Small intestine (tissue), 16 donors: ENCODE results near the gene RIT1. TPM values are rescaled to one million over a fixed set of nuclear protein-coding genes. Genes with fewer than 3 reads are reported as not detected.

Source experiments
- DNase-seq, 2 donors: peaks; one replicate each; pipeline versions ENCODE4 v3.0.0 to v3.0.0-alpha.2; 2013
- FAIRE-seq: peaks from 2 replicates; lab custom pipeline; 2012; peaks lifted over from hg19 to GRCh38; lab: Jason Lieb, UNC
- H3K27ac ChIP-seq, 3 donors: one replicate each; pipeline ENCODE4 v1.5.1; 2013; ENCODE audit warnings: low read length in 2 of 3, mild to moderate bottlenecking in 2 of 3, control low read depth in 1 of 3, inconsistent platforms in 1 of 3, low read depth in 1 of 3, moderate library complexity in 1 of 3
- H3K27me3 ChIP-seq, 3 donors: one replicate each; pipeline ENCODE4 v1.6.1; 2013; ENCODE audit warnings: low read length in 3 of 3, inconsistent platforms in 1 of 3; ENCODE audit not compliant: control insufficient read depth in 3 of 3, insufficient read depth in 3 of 3
- H3K36me3 ChIP-seq, 3 donors: one replicate each; pipeline ENCODE4 v1.6.1; 2013; ENCODE audit warnings: low read length in 3 of 3, inconsistent platforms in 1 of 3, low read depth in 1 of 3, mild to moderate bottlenecking in 1 of 3, moderate library complexity in 1 of 3; ENCODE audit not compliant: control insufficient read depth in 3 of 3, insufficient read depth in 2 of 3
- H3K4me1 ChIP-seq, 3 donors: one replicate each; pipeline ENCODE4 v1.6.1; 2013; ENCODE audit warnings: low read length in 2 of 3, inconsistent platforms in 1 of 3, low read depth in 1 of 3, mild to moderate bottlenecking in 1 of 3, moderate library complexity in 1 of 3; ENCODE audit not compliant: control insufficient read depth in 3 of 3, insufficient read depth in 2 of 3
- H3K4me3 ChIP-seq, 3 donors: one replicate each; pipeline ENCODE4 v1.5.1; 2013; ENCODE audit warnings: low read length in 3 of 3, control low read depth in 1 of 3, inconsistent platforms in 1 of 3, low read depth in 1 of 3, mild to moderate bottlenecking in 1 of 3, moderate library complexity in 1 of 3
- H3K9me3 ChIP-seq, 2 donors: one replicate each; pipeline ENCODE4 v1.6.1; 2013; ENCODE audit warnings: low read depth in 1 of 2, low read length in 1 of 2; ENCODE audit not compliant: control insufficient read depth in 2 of 2, insufficient read depth in 1 of 2
- WGBS, 3 donors: extraction: QIAGEN DNeasy Blood & Tissue Kit; methylation state at CpG; one replicate each; pipeline ENCODE4 v1.1.7; 2013; 5-methylcytosine and 5-hydroxymethylcytosine counted together
- long read RNA-seq, 10 donors: transcript quantifications; one replicate each; lab custom pipeline, GENCODE V29; 2026
- polyA plus RNA-seq, 4 donors: library from polyadenylated mRNA; stranded (reverse) in 3 of 4; unstranded in 1 of 4; fragments of 200-250 nt in 3 of 4; fragments of 120-200 nt in 1 of 4; gene quantifications; one replicate each; pipeline versions ENCODE4 v1.2.1 to v1.2.3, GENCODE V29; 2013
- donor health status: healthy with polysubstance abuse.
- donor health status: control.
- donor health status: control.
- donor health status: Bipolar disorder and iron deficiency.
- donor health status: healthy.

The RIT1 gene, protein sequence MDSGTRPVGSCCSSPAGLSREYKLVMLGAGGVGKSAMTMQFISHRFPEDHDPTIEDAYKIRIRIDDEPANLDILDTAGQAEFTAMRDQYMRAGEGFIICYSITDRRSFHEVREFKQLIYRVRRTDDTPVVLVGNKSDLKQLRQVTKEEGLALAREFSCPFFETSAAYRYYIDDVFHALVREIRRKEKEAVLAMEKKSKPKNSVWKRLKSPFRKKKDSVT
- 10 to 100 TPM in 2 of 4 donors, 1 to 10 TPM in 2; 9.7 to 57.8 (median 11.7) TPM for polyA plus RNA-seq
- long read RNA-seq, donor 1: 0 reads
- long read RNA-seq, donor 2, transcript RIT1-202 (6 exons, 3,445 nt): major isoform, 9 of 12 reads
- long read RNA-seq, donor 2, partial matches to known transcripts: 0 of 12 reads
- long read RNA-seq, donor 2, other reads (novel, unspliced or antisense): 0 of 12 reads
- long read RNA-seq, donor 3, transcript RIT1-202 (6 exons, 3,445 nt): major isoform, 9 of 12 reads
- long read RNA-seq, donor 3, partial matches to known transcripts: 0 of 12 reads
- long read RNA-seq, donor 3, other reads (novel, unspliced or antisense): 0 of 12 reads
- long read RNA-seq, donor 4, partial matches to known transcripts: 0 of 1 reads
- long read RNA-seq, donor 4, other reads (novel, unspliced or antisense): 0 of 1 reads
- long read RNA-seq, donor 5, partial matches to known transcripts: 0 of 5 reads
- long read RNA-seq, donor 5, other reads (novel, unspliced or antisense): 0 of 5 reads
- long read RNA-seq, donor 6, transcript RIT1-202 (6 exons, 3,445 nt): major isoform, 14 of 18 reads
- long read RNA-seq, donor 6, partial matches to known transcripts: 0 of 18 reads
- long read RNA-seq, donor 6, other reads (novel, unspliced or antisense): 0 of 18 reads
- long read RNA-seq, donor 7: 0 reads
- long read RNA-seq, donor 8, partial matches to known transcripts: 0 of 1 reads
- long read RNA-seq, donor 8, other reads (novel, unspliced or antisense): 0 of 1 reads
- long read RNA-seq, donor 9, transcript RIT1-202 (6 exons, 3,445 nt): major isoform, 5 of 7 reads
- long read RNA-seq, donor 9, partial matches to known transcripts: 0 of 7 reads
- long read RNA-seq, donor 9, other reads (novel, unspliced or antisense): 0 of 7 reads
- long read RNA-seq, donor 10, transcript RIT1-202 (6 exons, 3,445 nt): major isoform, 17 of 25 reads
- long read RNA-seq, donor 10, partial matches to known transcripts: 7 of 25 reads
- long read RNA-seq, donor 10, other reads (novel, unspliced or antisense): 0 of 25 reads

DNA sequence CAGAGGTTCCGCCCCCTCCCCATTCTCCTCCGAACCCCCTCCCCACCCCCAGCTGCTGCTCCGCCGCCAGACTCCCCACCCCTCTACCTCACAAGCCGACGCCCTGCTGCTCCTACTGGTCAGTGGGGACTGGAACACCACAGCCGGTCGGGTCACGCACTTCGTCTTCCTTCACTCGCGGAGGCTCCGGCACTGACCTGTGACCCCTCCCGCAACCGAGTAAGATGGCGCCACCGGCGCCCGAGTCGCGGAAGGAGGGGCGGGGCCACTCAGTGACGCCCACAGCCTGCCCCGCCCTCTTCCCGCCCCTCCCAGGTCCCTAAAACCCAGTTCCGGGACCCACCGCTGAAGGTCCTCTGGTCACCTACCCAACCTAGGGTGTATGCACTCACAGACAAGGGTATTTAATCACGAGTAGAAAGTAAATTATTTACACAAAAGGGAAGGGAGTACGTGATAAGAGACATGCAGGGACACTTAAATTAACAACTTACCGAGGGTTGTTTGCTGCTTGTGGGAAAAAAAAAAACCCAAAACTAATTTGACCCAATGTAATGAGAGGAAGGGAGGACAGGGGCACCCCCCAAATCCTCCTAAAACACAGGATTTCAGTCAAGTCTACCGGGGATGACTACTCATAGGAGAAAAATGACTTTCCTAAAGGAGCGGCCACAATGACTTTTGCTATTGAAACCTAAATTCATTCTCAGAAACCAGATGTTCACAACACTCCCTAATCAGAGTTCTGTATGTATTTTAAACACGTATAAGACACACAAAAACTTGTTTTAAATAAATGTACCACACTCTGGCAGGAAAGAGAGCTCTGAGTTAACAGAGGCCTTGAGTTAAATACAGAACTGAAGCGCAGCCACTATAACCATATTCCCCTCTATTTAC is at the start of gene RIT1:
TSS of gene RIT1 (minus strand) at position 194 of the 900 bp plus-strand sequence. CDS start 588 bp downstream, outside the sequence.
- Histone ChIP-seq H3K4me3 (peak within 1 kb of the TSS; percentile 68 to 75 (median 72)), H3K27me3 (no peaks in the 10 kb centered on the region), H3K36me3 (peaks cover 4 to 57% (median 28%) of the 10 kb centered on the region in 3 donors), H3K27ac (peak within 1 kb of the TSS; percentile 79 to 94 (median 91)), H3K9me3 (no peaks in the 10 kb centered on the region), H3K4me1 (peaks cover 0 to 4% (median 0%) of the 10 kb centered on the region in 3 donors)
- DNase-seq: peak; percentile 87 to 93
- 6 to 7% (median 6%) methylated on average over 33 to 34 of the region's 34 CpGs for WGBS, 3 donors
- FAIRE-seq: no peak

GRCh38 chr1:155960081-155960745 is 49.1 kb upstream of the RIT1 start:
- WGBS, 3 donors: 83 to 96% (median 85%) methylated on average over 3 of the region's 3 CpGs

GRCh38 chr1:155957411-155957915 is 46.3 kb upstream of the RIT1 start:
- DNase-seq (no peak), FAIRE-seq (no peak)
- H3K9me3 ChIP-seq: no peaks in the 10 kb centered on the region
- H3K27ac ChIP-seq: no peak overlapping the region
- 90 to 94% (median 91%) methylated on average over 12 of the region's 12 CpGs for WGBS, 3 donors
- no peak overlapping the region for H3K4me3 ChIP-seq
- no peaks in the 10 kb centered on the region for H3K4me1 ChIP-seq
- peaks cover 21 to 85% (median 30%) of the 10 kb centered on the region in 3 donors for H3K36me3 ChIP-seq
- no peaks in the 10 kb centered on the region for H3K27me3 ChIP-seq

More at GRCh38 chr1:155960081-155960745, 49.1 kb upstream of the RIT1 start:
- H3K27ac ChIP-seq: peak overlapping the region in 1 of 3 donors; percentile 27
- no peak for FAIRE-seq
- H3K9me3 ChIP-seq: no peaks in the 10 kb centered on the region
- H3K4me3 ChIP-seq: no peak overlapping the region
- no peak for DNase-seq
- peaks cover 0 to 3% (median 0%) of the 10 kb centered on the region in 3 donors for H3K4me1 ChIP-seq
- peaks cover 21 to 91% (median 38%) of the 10 kb centered on the region in 3 donors for H3K36me3 ChIP-seq
- H3K27me3 ChIP-seq: no peaks in the 10 kb centered on the region

DNA sequence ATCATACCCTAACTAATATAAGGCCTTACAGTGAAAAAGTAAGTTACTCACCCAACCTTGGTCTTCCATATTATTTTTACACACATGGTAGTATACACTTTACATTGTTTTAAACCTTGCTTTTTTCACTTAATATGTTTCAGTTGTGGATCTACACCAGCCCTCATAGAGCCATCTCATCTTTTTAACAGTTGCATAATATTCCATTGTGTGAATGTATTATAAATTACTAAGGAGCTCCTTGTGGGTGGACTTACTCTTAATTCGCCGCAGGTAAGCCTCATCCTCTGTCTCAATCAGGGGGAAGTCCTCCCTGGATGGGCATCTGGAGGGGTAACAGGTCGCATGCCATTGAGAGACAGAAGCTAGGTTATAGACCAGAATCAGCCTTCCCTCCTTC is 43.5 kb upstream of the RIT1 start:
- FAIRE-seq: no peak
- Histone ChIP-seq H3K27me3 (no peaks in the 10 kb centered on the region), H3K27ac (no peak overlapping the region), H3K9me3 (no peaks in the 10 kb centered on the region), H3K4me3 (no peak overlapping the region), H3K4me1 (no peaks in the 10 kb centered on the region), H3K36me3 (peaks cover 31 to 85% (median 34%) of the 10 kb centered on the region in 3 donors)
- no peak for DNase-seq
- 96 to 100% (median 100%) methylated on average over 3 of the region's 3 CpGs for WGBS, 3 donors

DNA sequence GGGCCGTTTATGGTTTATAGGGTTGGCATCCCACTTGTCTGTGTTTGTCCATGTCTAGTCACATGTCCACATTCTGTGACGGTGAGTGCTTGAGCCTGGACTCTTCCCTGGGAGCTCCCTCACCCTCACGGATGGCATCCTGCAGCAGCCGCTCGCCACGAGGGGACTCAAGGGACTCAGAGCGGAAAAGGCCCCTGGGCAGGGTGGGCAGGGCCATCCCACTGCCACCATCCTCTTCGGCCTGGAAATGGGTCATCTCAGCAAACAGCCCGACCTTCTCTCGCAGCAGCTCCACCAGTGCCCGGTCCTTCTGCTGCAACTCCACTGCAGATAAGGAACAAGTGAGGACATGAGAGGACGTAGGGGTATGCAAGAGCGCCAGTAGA is 41.3 kb upstream of the RIT1 start:
- DNase-seq (no peak), FAIRE-seq (no peak)
- Histone ChIP-seq H3K9me3 (no peaks in the 10 kb centered on the region), H3K27me3 (no peaks in the 10 kb centered on the region), H3K4me3 (no peak overlapping the region), H3K4me1 (no peaks in the 10 kb centered on the region), H3K36me3 (peaks cover 31 to 86% (median 32%) of the 10 kb centered on the region in 3 donors), H3K27ac (no peak overlapping the region)
- 93 to 94% (median 93%) methylated on average over 13 of the region's 13 CpGs for WGBS, 3 donors

GRCh38 chr1:155951753-155952504 is 40.8 kb upstream of the RIT1 start:
- no peaks in the 10 kb centered on the region for H3K4me1 ChIP-seq
- no peak overlapping the region for H3K27ac ChIP-seq
- H3K9me3 ChIP-seq: no peaks in the 10 kb centered on the region
- peaks cover 30 to 89% (median 30%) of the 10 kb centered on the region in 3 donors for H3K36me3 ChIP-seq
- FAIRE-seq (no peak), DNase-seq (no peak)
- no peaks in the 10 kb centered on the region for H3K27me3 ChIP-seq
- 78 to 86% (median 84%) methylated on average over 6 of the region's 6 CpGs for WGBS, 3 donors
- H3K4me3 ChIP-seq: no peak overlapping the region
